Upper lobe of right lung (tissue), 1 donor: Measurements from ENCODE around the gene SLC16A11. TPM values are rescaled to one million over a fixed set of nuclear protein-coding genes. Genes with fewer than 3 reads are reported as not detected.
"Not testable (repeated sequence)": the region's sequence is repeated elsewhere in the genome, so short reads cannot be mapped to it uniquely, and the experiment has no call there.

Experiments
- ATAC-seq: fragments of 200-7000 bp; cut with Tn5 transposase; one replicate; pipeline ENCODE4 v1.9.1; 2020; ENCODE audit warnings: mild to moderate bottlenecking, moderate library complexity
- DNase-seq: peaks from one replicate; pipeline ENCODE4 v3.0.0-alpha.2; 2020
- H3K27ac ChIP-seq: fragments of 200-600 bp; one replicate; pipeline ENCODE4 v1.8.0; 2022
- H3K27me3 ChIP-seq: fragments of 200-600 bp; one replicate; pipeline ENCODE4 v1.8.0; 2022; ENCODE audit warnings: mild to moderate bottlenecking
- H3K36me3 ChIP-seq: fragments of 200-600 bp; one replicate; pipeline ENCODE4 v1.8.0; 2022
- H3K4me1 ChIP-seq: fragments of 200-600 bp; one replicate; pipeline ENCODE4 v1.8.0; 2022
- H3K4me3 ChIP-seq: fragments of 200-600 bp; one replicate; pipeline ENCODE4 v1.8.0; 2022; ENCODE audit warnings: mild to moderate bottlenecking
- H3K9me3 ChIP-seq: fragments of 200-600 bp; one replicate; pipeline ENCODE4 v1.8.0; 2022
- CTCF ChIP-seq: fragments of 200-600 bp; IDR thresholded peaks from one replicate; pipeline ENCODE4 v1.8.0; 2022; ENCODE audit warnings: antibody characterized with exemption
- intact Hi-C: fragments of 100-400 bp; cut with DNase I; formaldehyde crosslinking; loops from one replicate; pipeline ENCODE4 v1.11.0; 2022
- total RNA-seq: library from RNA; stranded (reverse); fragmentation: NEBNext Ultra II Directional; extraction: Animal tissue kit (Norgen Biotek cat#: 25700); gene quantifications from one replicate; pipeline ENCODE4 v1.2.1, GENCODE V29; 2021
- donor health status: DM: no; HTN: yes; CAD: no; lungs with severe emphysema.

Gene SLC16A11
- total RNA-seq, 1 donor from 2014 or later, result 6.8 TPM

- Histone ChIP-seq H3K4me3 (peak overlapping the region; percentile 49), H3K27me3 (no peaks in the 10 kb centered on the region), H3K27ac (no peak overlapping the region), H3K9me3 (no peaks in the 10 kb centered on the region), H3K4me1 (peaks cover 32% of the 10 kb centered on the region), H3K36me3 (no peaks in the 10 kb centered on the region)
- DNase-seq (no peak), ATAC-seq (no peak)
- TF ChIP-seq CTCF, result no peak
- intact Hi-C loops, result no loop called here
These were observed 3.7 kb upstream of the SLC16A11 start for GRCh38 chr17:7047566-7047965.

DNA sequence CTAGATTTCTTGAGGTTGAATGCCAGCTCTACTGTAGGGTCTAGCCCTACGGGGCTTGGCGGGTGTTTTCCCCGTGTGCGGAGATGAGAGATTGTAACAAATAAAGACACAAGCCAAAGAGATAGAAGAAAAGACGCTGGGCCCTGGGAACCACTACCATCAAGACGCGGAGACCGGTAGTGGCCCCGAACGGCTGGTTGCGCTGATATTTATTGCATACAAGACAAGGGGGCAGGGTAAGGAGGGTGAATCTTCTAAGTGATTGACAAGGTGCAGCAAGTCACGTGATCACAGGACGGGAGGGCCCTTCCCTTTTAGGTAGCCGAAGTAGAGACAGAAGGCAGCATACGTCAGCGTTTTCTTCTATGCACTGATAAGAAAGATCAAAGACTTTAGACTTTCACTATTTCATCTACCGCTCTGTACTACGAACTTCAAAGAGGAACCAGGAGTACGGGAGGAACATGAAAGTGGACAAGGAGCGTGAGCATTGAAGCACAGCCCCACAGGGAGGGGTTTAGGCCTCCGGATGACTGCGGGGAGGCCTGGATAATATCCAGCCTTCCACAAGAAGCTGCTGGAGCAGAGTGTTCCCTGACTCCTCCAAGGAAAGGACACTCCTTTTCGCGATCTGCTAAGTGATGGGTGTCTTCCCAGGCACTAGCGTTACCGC lies 3.0 kb upstream of the SLC16A11 start:
- H3K9me3 ChIP-seq, intact Hi-C loops, H3K36me3 ChIP-seq, DNase-seq, H3K27me3 ChIP-seq, ATAC-seq: not testable (repeated sequence)
- Histone ChIP-seq H3K27ac (peak overlapping the region; percentile 86), H3K4me3 (peak overlapping the region; percentile 49), H3K4me1 (peaks cover 37% of the 10 kb centered on the region)

DNA sequence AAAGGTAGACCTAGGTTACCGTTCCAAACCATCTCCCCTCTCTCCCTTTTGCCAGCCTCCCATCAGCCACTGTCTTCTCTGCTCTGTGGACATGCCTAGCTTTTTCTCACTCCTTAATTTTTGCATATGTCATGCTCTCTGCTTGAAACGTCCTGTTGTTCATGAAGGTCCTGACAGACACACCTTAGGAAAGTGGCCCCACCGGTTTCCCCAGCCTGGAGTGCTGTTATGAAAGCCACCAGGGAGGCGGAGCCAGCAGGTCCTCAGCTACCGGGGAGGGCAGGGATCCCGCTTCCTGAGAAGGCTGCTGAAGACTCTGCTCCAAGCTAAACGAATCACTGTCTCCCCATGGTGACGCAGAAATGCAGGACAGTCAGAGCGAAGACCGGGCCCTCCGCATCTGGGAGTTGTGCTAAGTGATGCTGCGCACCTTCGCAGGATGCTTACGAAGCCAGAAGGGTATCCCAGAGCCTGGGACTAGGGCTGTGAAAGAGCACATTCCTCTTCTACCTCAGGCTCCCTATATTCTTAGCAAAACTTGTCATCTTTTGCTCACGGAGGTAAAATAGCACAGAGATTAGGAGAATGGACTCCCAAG lies 2.3 kb upstream of the SLC16A11 start:
- DNase-seq, result peak; percentile 94

DNA sequence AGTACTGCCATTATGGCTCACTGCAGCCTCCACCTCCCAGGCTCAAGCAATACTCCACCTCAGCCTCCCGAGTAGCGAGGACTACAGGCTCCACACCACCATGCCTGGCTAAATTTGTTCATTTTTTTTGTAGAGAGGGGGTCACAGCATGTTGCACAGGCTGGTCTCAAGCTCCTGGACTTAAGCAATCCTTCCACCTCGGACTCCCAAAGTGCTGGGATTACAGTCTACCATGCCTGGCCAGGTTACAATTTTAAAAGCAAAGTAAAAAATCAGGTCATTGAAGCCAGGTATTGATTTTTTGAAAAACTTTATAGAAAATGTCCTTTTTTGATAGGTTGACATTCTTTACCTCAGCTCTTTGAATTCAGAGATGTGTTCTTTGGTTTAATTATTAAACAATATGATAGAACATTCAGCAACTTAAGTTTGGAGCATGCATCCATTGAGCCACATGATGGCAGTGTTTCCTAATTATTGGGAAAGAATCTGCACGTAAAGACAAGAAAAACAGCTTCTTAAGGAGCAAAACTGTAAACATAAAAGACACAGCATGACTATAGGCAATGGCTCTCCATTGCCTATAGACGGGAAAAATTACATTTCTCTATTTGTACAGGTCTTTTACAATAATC lies 1.7 kb upstream of the SLC16A11 start:
- intact Hi-C loops, result no loop called here
- peaks cover 37% of the 10 kb centered on the region for H3K4me1 ChIP-seq
- no peaks in the 10 kb centered on the region for H3K36me3 ChIP-seq
- H3K27me3 ChIP-seq, result no peaks in the 10 kb centered on the region
- H3K27ac ChIP-seq, result peak overlapping the region; percentile 86
- ATAC-seq (peak; percentile 42), DNase-seq (no peak)
- TF ChIP-seq CTCF, result peak; percentile 81
- H3K9me3 ChIP-seq, result no peaks in the 10 kb centered on the region
- H3K4me3 ChIP-seq, result peak overlapping the region; percentile 49

More for the DNA sequence above, 2.3 kb upstream of the SLC16A11 start:
- Histone ChIP-seq H3K4me3 (peak overlapping the region; percentile 49), H3K27me3 (no peaks in the 10 kb centered on the region), H3K9me3 (no peaks in the 10 kb centered on the region), H3K27ac (peak overlapping the region; percentile 86), H3K36me3 (no peaks in the 10 kb centered on the region), H3K4me1 (peaks cover 37% of the 10 kb centered on the region)
- no peak for TF ChIP-seq CTCF
- intact Hi-C loops, result no loop called here
- ATAC-seq, result peak; percentile 79

GRCh38 chr17:7043182-7043496 lies 753 bp downstream of the SLC16A11 start:
- H3K4me3 ChIP-seq, result peak overlapping the region; percentile 55
- no peak for TF ChIP-seq CTCF
- DNase-seq (peak; percentile 72), ATAC-seq (peak; percentile 21)
- H3K27ac ChIP-seq, result peak overlapping the region; percentile 52
- H3K4me1 ChIP-seq, result peaks cover 37% of the 10 kb centered on the region
- intact Hi-C loops, result no loop called here
- H3K9me3 ChIP-seq, result no peaks in the 10 kb centered on the region
- H3K27me3 ChIP-seq, result no peaks in the 10 kb centered on the region
- no peaks in the 10 kb centered on the region for H3K36me3 ChIP-seq

DNA sequence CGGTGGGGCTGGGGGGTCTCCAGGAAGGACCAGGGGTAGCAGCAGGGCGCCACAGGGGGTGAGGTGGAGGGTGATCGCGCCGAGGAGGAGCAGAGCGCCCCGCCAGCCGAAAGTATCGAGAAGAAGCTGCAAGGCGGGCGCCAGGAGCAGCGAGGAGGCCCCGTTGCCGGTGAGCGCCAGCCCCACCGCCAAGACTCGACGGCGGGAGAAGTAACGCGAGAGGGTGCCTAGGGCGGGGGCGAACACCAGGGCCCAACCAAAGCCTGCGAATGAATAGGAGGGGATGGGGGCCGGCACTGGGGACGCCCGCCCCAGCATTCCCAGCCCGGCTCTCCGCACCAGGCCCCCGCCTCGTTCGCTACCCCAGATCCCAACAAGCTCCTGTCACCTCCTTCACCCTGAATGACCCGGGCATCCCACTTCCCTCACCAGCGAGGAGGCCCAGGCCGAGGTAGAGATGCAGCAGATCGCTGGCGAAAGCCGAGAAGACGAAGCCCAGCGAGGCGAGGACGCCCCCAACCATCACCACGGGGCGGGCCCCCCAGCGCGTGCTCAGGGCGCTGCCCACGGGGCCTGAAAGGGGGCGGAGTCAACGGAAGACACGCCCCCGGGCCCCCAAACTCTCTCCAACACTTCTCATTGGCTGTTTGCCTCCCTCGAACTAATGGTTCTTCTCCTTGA lies 1.3 kb downstream of the SLC16A11 start:
- no peak for TF ChIP-seq CTCF
- no peak for ATAC-seq
- intact Hi-C loops, result no loop called here
- DNase-seq, result no peak
- Histone ChIP-seq H3K4me3 (peak overlapping the region; percentile 55), H3K27me3 (no peaks in the 10 kb centered on the region), H3K27ac (peak overlapping the region; percentile 52), H3K36me3 (no peaks in the 10 kb centered on the region), H3K4me1 (peaks cover 37% of the 10 kb centered on the region), H3K9me3 (no peaks in the 10 kb centered on the region)
